Bone marrow (tissue), 2 donors: Measurements from ENCODE around the gene CARD8.

Experiments
- DNase-seq, 2 donors: peaks; one replicate each; lab custom pipeline; 2025; lab: John Stamatoyannopoulos, UW

The CARD8 gene

GRCh38 chr19:48170817-48171347 is 84.8 kb downstream of the CARD8 start:
- DNase-seq, result no peak

DNA sequence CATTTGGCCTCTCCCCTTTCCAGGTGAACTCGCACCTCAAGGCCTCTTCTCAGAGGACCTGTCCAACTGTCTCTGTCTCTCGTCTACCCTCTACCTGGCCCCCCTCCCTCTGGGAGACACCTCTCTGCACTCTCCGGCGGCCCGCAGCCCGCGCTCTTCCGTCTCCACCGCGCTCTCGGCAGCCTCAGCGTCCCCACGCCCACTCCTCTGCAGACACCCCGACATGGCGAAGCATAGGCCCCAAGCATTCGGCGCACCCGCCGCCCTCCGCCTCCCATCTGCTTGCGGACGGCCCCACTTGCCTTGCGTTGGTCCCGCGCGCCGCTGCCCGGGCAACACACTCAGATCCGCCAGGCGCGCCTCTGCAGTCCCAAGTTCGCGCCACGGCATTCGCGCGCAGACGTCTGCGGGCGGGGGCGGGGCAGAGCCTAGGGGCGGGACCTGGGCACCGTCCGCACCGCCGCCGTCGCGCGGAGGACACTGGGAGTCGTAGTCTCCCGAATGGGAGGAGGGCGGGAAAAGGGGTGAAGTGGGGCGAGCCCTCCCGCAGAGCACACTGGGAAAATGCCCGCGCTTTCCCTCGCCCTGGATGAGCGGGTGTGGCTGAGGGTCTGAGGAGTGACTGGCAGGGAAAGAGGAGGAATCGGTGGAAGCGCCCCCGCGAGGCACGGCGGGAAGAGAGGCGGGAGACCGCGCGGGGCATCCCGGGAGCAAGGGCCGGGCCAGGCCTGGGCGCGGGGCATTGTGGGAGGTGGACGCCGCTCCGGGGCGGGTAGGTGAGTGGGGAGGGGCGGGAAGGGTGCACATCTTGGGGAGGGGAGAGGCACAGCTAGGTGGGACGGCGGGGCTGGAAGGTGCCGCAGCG is 85.5 kb downstream of the CARD8 start, which contains the start of the genes LIG1 and ZSWIM9:
Gene LIG1 (minus strand): TSS at position 406 of the 865 bp plus-strand sequence. CDS start 4,778 bp downstream, outside the sequence.
Gene ZSWIM9 (plus strand): TSS at position 742 of the 865 bp plus-strand sequence. CDS start 1,123 bp downstream, outside the sequence.
- DNase-seq, result peak; percentile 86 to 87

DNA sequence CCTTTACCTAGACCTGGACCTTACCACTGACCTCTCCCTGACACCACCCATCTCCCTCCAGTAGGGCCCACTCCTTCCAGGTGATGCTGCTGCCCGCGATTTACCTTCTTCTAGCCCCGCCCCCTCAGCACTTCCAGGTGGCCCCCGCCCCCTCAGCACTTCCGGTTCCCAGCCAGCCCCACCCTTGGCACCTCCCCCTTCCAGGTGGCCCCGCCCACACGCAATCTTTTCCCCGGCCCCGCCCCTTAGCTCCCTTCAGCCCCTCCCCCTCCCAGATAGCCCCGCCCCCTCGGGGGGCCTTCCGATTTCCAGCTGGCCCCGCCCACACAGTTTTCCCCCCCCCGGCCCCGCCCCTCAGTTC is 86.2 kb downstream of the CARD8 start:
- DNase-seq, result peak; percentile 34 to 86

DNA sequence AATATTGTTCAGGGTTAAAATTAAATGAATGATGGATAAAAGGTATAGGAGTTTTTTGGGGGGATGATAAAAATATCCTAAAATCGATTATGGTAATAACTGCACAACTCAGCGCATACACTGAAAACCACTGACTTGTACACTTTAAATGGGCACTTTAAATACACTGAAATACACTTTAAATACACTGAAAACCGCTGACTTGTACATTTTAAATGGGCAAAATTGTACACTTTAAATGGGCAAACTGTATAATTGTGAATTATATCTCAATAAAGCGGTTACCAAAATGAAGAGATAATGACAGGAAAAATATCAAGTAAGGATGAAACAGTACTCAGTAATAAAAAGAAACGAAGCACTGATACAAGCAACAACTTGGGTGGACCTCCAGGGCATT is 87.0 kb downstream of the CARD8 start:
- DNase-seq, result no peak

GRCh38 chr19:48158210-48158790 is 97.4 kb downstream of the CARD8 start:
- DNase-seq, result no peak
